Left ventricle myocardium inferior (tissue), 1 donor: ENCODE results near the gene DYNC1H1. TPM values are rescaled to one million over a fixed set of nuclear protein-coding genes. Genes with fewer than 3 reads are reported as not detected.
"Not testable (repeated sequence)": the region's sequence is repeated elsewhere in the genome, so short reads cannot be mapped to it uniquely, and the experiment has no call there.

ENCODE experiments used
- DNase-seq: peaks from one replicate; pipeline ENCODE4 v3.0.0-alpha.2; 2020
- H3K27ac ChIP-seq: fragments of 200-600 bp; replicated peaks from 2 replicates; pipeline ENCODE4 v1.8.0; 2021
- H3K27me3 ChIP-seq: fragments of 200-600 bp; 2 replicates; pipeline ENCODE4 v1.8.0; 2021; ENCODE audit warnings: low read depth
- H3K36me3 ChIP-seq: fragments of 200-600 bp; 2 replicates; pipeline ENCODE4 v1.8.0; 2021
- H3K4me1 ChIP-seq: fragments of 200-600 bp; 2 replicates; pipeline ENCODE4 v1.8.0; 2021
- H3K4me3 ChIP-seq: fragments of 200-600 bp; 2 replicates; pipeline ENCODE4 v1.8.0; 2021; ENCODE audit warnings: mild to moderate bottlenecking, moderate library complexity
- H3K9me3 ChIP-seq: fragments of 200-600 bp; replicated peaks from 2 replicates; pipeline ENCODE4 v1.8.0; 2021
- intact Hi-C: fragments of 100-400 bp; cut with micrococcal nuclease; formaldehyde crosslinking; loops from one replicate; pipeline ENCODE4 v1.11.0; 2022
- total RNA-seq: library from RNA; stranded (reverse); fragmentation: NEBNext Ultra II Directional; extraction: Animal tissue kit (Norgen Biotek cat#: 25700); gene quantifications from one replicate; pipeline ENCODE4 v1.2.1, GENCODE V29; 2021
- TF ChIP-seq, protein P1 (sequence below): fragments of 200-600 bp; IDR thresholded peaks from 2 replicates; pipeline ENCODE4 v1.8.0; 2021; ENCODE audit warnings: antibody characterized with exemption, mild to moderate bottlenecking, borderline replicate concordance
- donor health status: DM: no; HTN: yes; CAD: no; lungs with severe emphysema.

DYNC1H1 gene
- total RNA-seq, 1 donor from 2014 or later: 402 TPM

DNA sequence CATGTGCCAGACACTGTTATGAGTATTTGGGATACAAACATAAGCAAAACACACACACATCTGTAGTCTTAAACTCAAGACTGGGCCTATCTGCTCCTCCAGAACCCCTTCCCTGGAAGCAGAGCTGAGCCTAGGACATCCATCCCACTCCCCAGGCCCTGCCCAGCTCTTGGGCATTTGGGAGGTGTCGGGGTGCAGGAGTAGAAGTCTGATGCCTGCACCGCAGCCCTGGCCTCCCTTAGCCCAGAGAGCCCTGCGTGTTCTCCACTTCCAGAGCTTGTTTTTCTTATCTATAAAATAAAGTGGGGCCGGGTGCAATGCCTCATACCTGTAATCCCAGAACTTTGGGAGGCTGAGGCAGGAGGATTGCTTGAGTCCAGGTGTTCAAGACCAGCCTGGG lies 110.8 kb downstream of the DYNC1H1 start:
- Histone ChIP-seq H3K4me1 (no peaks in the 10 kb centered on the region), H3K9me3 (no peaks in the 10 kb centered on the region), H3K4me3 (no peak overlapping the region), H3K27ac (no peak overlapping the region), H3K27me3 (no peaks in the 10 kb centered on the region), H3K36me3 (peaks cover 25% of the 10 kb centered on the region)
- intact Hi-C loops: no loop called here
- TF ChIP-seq, protein P1, sequence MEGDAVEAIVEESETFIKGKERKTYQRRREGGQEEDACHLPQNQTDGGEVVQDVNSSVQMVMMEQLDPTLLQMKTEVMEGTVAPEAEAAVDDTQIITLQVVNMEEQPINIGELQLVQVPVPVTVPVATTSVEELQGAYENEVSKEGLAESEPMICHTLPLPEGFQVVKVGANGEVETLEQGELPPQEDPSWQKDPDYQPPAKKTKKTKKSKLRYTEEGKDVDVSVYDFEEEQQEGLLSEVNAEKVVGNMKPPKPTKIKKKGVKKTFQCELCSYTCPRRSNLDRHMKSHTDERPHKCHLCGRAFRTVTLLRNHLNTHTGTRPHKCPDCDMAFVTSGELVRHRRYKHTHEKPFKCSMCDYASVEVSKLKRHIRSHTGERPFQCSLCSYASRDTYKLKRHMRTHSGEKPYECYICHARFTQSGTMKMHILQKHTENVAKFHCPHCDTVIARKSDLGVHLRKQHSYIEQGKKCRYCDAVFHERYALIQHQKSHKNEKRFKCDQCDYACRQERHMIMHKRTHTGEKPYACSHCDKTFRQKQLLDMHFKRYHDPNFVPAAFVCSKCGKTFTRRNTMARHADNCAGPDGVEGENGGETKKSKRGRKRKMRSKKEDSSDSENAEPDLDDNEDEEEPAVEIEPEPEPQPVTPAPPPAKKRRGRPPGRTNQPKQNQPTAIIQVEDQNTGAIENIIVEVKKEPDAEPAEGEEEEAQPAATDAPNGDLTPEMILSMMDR: no peak
- DNase-seq: no peak

DNA sequence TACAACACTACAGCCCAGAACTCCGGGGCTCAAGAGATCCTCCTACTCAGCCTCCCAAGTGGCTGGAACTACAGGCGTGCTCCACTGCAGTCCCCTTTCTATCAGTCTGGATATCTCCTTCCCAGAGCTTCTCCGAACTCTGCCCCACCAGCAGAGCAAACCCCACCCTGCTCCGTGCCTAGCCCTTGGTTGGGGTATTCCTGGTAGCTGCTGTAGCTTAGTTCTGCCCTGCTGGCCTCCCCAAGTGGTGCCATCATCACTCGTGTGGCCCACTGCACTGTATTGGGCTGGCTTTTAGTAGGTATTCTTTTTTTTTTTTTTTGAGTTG lies 113.0 kb downstream of the DYNC1H1 start:
- H3K4me1 ChIP-seq: peaks cover 9% of the 10 kb centered on the region
- H3K4me3 ChIP-seq: no peak overlapping the region
- no peak for DNase-seq
- H3K27ac ChIP-seq: no peak overlapping the region
- H3K9me3 ChIP-seq: no peaks in the 10 kb centered on the region
- H3K27me3 ChIP-seq: no peaks in the 10 kb centered on the region
- peaks cover 47% of the 10 kb centered on the region for H3K36me3 ChIP-seq
- intact Hi-C loops: no loop called here
- TF ChIP-seq, protein P1: no peak

DNA sequence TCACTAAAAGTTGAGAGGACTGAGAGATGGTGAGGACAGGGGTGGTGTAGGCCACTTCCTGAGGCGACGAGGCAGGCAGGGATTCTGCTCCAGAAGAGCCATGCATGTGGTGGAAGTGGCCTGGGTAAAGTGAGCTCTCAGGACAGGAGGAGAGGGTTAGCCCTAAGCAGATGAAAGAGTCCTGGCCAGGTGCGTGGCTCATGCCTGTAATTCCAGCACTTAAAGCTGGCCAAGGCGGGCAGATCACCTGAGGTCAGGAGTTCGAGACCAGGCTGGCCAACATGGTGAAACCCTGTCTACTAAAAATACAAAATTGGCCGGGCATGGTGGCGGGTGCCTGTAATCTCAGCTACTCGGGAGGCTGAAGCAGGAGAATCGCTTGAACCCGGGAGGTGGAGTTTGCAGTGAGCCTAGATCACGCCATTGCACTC lies 114.0 kb downstream of the DYNC1H1 start:
- H3K36me3 ChIP-seq: peaks cover 57% of the 10 kb centered on the region
- H3K4me3 ChIP-seq, H3K27me3 ChIP-seq, H3K9me3 ChIP-seq, H3K27ac ChIP-seq, intact Hi-C loops, DNase-seq: not testable (repeated sequence)
- H3K4me1 ChIP-seq: peaks cover 19% of the 10 kb centered on the region

DNA sequence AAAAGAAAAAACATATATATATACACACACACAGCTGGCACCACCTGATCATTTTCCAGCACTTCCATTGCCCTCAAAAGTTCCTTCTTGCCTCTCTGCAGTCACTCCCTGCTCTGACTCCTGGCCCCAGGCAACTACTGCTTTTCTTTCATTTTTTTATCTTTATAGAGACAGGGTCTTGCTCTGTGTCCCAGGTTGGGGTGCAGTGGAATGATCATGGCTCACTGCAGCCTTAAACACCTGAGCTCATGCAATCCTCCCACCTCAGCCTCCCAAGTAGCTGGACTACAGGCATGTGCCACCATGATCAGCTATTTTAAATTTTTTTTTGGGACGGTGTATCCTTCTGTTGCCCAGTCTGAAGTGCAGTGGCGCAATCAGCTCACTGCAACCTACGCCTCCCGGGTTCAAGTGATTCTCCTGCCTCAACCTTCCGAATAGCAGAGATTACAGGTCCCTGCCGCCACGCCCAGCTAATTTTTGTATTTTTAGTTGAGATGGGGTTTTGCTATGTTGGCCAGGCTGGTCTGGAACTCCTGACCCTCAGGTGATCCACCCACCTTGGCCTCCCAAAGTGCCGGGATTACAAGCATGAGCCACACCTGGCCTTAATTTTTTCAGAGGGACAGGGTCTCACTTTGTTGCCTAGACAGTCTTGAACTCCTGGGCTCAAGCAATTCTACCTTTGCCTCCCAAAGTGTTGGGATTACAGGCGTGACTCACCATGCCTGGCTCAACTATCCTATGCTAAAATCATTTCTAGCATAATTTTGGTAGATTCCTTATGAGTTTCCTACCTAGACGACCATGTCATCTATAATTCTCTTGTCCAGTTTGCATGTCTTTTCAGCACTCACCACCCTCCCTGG lies 114.7 kb downstream of the DYNC1H1 start:
- DNase-seq: no peak
- H3K4me1 ChIP-seq: peaks cover 26% of the 10 kb centered on the region
- intact Hi-C loops: no loop called here
- TF ChIP-seq, protein P1: no peak
- peaks cover 64% of the 10 kb centered on the region for H3K36me3 ChIP-seq
- H3K9me3 ChIP-seq: no peaks in the 10 kb centered on the region
- H3K27ac ChIP-seq: no peak overlapping the region
- H3K4me3 ChIP-seq: no peak overlapping the region
- no peaks in the 10 kb centered on the region for H3K27me3 ChIP-seq

DNA sequence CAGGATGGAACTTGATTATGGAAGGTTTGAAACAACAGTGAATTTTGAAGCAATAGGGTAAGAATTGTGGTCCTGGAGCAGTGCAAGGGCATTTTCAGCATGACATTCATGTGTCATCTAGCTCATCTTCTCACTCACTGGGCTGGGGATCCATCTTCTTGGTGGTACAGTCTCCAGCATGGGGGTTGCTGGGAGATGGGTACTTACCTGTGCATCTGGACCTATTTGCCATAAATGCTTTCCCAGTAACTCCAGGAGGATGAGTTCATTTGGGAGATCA lies 115.3 kb downstream of the DYNC1H1 start:
- intact Hi-C loops: no loop called here
- TF ChIP-seq, protein P1: no peak
- Histone ChIP-seq H3K9me3 (no peaks in the 10 kb centered on the region), H3K27ac (no peak overlapping the region), H3K36me3 (peaks cover 70% of the 10 kb centered on the region), H3K27me3 (no peaks in the 10 kb centered on the region), H3K4me1 (peaks cover 32% of the 10 kb centered on the region), H3K4me3 (no peak overlapping the region)
- no peak for DNase-seq

DNA sequence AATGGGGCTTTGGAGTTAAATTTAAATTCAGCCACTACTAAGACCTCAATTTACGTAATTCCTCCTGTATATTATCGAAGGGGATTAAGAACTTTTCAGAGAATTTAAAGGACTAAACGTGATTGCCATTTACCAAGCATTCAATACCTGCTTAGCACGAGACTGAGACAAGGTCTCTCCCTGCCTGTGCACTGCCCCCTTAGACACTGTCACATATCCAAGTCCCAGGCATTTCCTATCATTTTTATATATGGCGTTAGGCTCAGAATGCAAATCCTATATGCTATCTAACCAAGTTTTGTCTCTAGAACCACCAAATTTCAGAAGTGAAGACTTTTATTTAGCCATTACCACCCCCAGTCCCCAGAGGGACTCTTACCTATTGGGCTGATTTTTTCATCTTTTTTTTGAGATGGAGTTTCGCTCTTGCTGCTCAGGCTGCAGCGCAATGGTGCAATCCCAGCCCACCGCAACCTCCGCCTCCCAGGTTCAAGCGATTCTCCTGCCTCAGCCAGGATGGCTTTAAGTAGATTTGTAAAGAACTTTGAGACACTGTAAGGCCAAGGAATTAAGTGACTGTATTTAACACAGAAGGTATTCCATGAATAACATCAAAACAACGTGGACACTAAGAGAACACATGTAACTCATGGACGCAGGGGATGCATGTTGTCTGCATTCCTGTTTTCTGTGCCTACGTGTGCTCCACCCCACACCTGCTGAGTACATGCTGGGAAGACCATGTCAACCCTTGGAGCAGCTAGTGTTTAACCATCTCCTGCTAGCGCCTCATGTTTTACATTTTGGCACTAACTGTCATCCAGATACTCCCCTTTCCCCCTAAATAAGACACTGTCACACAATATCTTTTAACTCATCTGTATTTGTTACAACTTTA lies 116.1 kb downstream of the DYNC1H1 start:
- H3K27ac ChIP-seq: no peak overlapping the region
- no peaks in the 10 kb centered on the region for H3K9me3 ChIP-seq
- DNase-seq: no peak
- TF ChIP-seq, protein P1: no peak
- peaks cover 78% of the 10 kb centered on the region for H3K36me3 ChIP-seq
- intact Hi-C loops: no loop called here
- H3K4me3 ChIP-seq: no peak overlapping the region
- peaks cover 40% of the 10 kb centered on the region for H3K4me1 ChIP-seq
- no peaks in the 10 kb centered on the region for H3K27me3 ChIP-seq
